ENCODE measurements around the gene COQ10A. TPM values are rescaled to one million over a fixed set of nuclear protein-coding genes. Genes with fewer than 3 reads are reported as not detected.

The COQ10A gene
- total RNA-seq, 1 donor from 2014 or later, result 14.4 TPM

GRCh38 chr12:56299308-56299852, 32.6 kb downstream of the COQ10A start:
- no peaks in the 10 kb centered on the region for H3K9me3 Mint-ChIP-seq (ENCODE audit: unreplicated experiment)
- H3K4me1 Mint-ChIP-seq (ENCODE audit: unreplicated experiment), result peaks cover 42% of the 10 kb centered on the region
- peaks cover 2% of the 10 kb centered on the region for H3K36me3 Mint-ChIP-seq (ENCODE audit: unreplicated experiment)
- no peaks in the 10 kb centered on the region for H3K27me3 Mint-ChIP-seq (ENCODE audit: unreplicated experiment)
- H3K4me3 Mint-ChIP-seq (ENCODE audit: unreplicated experiment), result peak overlapping the region; percentile 93
- H3K27ac Mint-ChIP-seq (ENCODE audit: unreplicated experiment), result peak overlapping the region; percentile 94
- TF ChIP-seq CTCF (IDR thresholded peaks at IDR 0.05), result no peak
- no peak for DNase-seq (ENCODE audit: extremely low spot score, unreplicated experiment)

- Mint-ChIP-seq H3K36me3 (ENCODE audit: unreplicated experiment) (peaks cover 2% of the 10 kb centered on the region), H3K9me3 (ENCODE audit: unreplicated experiment) (no peaks in the 10 kb centered on the region), H3K4me1 (ENCODE audit: unreplicated experiment) (peaks cover 42% of the 10 kb centered on the region), H3K27ac (ENCODE audit: unreplicated experiment) (peak within 1 kb of the TSS; percentile 94), H3K4me3 (ENCODE audit: unreplicated experiment) (peak within 1 kb of the TSS; percentile 93), H3K27me3 (ENCODE audit: unreplicated experiment) (no peaks in the 10 kb centered on the region)
- TF ChIP-seq CTCF (IDR thresholded peaks at IDR 0.05), result no peak
- DNase-seq (ENCODE audit: extremely low spot score, unreplicated experiment), result peak; percentile 99
These were observed 33.3 kb downstream of the COQ10A start, which contains the start of gene CS for GRCh38 chr12:56299853-56300643. Gene CS (minus strand): TSS chr12:56300330. CDS start chr12:56300201, 129 bp downstream.

- Mint-ChIP-seq H3K27me3 (ENCODE audit: unreplicated experiment) (no peaks in the 10 kb centered on the region), H3K27ac (ENCODE audit: unreplicated experiment) (peak overlapping the region; percentile 94), H3K4me3 (ENCODE audit: unreplicated experiment) (peak overlapping the region; percentile 93)
These were observed 34.1 kb downstream of the COQ10A start for GRCh38 chr12:56300644-56301464.

GRCh38 chr12:56304276-56304675, 37.5 kb downstream of the COQ10A start:
- Mint-ChIP-seq H3K27me3 (ENCODE audit: unreplicated experiment) (no peaks in the 10 kb centered on the region), H3K36me3 (ENCODE audit: unreplicated experiment) (peaks cover 3% of the 10 kb centered on the region), H3K27ac (ENCODE audit: unreplicated experiment) (no peak overlapping the region), H3K4me3 (ENCODE audit: unreplicated experiment) (no peak overlapping the region), H3K4me1 (ENCODE audit: unreplicated experiment) (peaks cover 17% of the 10 kb centered on the region), H3K9me3 (ENCODE audit: unreplicated experiment) (no peaks in the 10 kb centered on the region)
- TF ChIP-seq CTCF (IDR thresholded peaks at IDR 0.05), result no peak
- no peak for DNase-seq (ENCODE audit: extremely low spot score, unreplicated experiment)

More at GRCh38 chr12:56300644-56301464, 34.1 kb downstream of the COQ10A start:
- Mint-ChIP-seq H3K4me1 (ENCODE audit: unreplicated experiment) (peaks cover 42% of the 10 kb centered on the region), H3K9me3 (ENCODE audit: unreplicated experiment) (no peaks in the 10 kb centered on the region), H3K36me3 (ENCODE audit: unreplicated experiment) (peaks cover 2% of the 10 kb centered on the region)
- DNase-seq (ENCODE audit: extremely low spot score, unreplicated experiment), result no peak
- no peak for TF ChIP-seq CTCF (IDR thresholded peaks at IDR 0.05)
